ENCODE results near the gene DCAF6.

The DCAF6 gene

DNA sequence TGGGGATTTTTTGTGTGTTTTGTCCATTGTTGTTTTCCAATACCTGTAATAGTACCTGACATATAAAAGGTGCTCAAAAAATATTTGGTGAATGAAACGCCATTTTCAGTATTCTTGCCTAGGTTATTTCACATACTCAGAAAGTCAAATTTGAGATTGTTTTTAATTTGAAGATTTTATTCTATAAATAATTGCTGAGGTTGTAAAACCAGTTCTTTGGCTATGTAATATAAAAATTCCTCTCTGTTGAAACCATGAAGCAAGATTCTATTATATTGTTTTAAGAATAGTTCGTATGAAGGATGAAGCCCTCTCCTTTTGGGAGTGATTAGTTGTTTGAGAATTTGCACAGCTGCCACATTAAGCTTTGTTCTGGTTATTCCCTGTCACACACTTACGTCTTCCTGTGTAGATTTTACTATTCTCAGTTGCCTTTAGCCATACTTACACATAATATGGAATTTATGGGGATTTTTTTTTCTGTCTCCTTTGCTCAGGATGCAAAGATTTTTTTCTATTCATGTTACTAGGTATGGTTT is 60.6 kb downstream of the DCAF6 start:
- Histone ChIP-seq H3K4me3 (ENCODE audit: low read length) (no peak overlapping the region), H3K27me3 (replicated peaks; ENCODE audit: control insufficient read depth, insufficient read depth, low read length) (no peaks in the 10 kb centered on the region), H3K4me1 (ENCODE audit: control insufficient read depth, insufficient read depth, low read length) (peaks cover 9% of the 10 kb centered on the region), H3K9me3 (ENCODE audit: control insufficient read depth, low read length) (no peaks in the 10 kb centered on the region), H3K36me3 (ENCODE audit: control insufficient read depth, insufficient read depth, low read length, severe bottlenecking) (peaks cover 52% of the 10 kb centered on the region), H3K9ac (ENCODE audit: low read length) (no peak overlapping the region)
- DNase-seq (ENCODE audit: low read depth): no peak

DNA sequence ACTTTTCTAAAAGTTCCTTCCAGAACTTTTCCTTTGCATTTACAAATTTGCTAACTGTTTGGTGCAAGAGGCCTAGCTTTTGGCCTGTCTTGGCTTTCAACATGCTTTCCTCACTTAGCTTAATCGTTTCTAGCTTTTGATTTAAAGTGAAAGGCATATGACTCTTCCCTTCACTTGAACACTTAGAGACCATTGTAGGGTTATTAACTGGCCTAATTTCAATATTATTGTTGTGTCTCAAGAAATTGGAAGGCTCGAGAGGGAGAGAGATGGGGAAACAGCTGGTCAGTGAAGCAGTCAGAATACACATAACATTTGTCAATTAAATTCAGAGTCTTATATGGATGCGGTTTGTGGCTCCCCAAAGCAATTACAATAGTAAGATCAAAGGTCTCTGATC is 63.4 kb downstream of the DCAF6 start:
- H3K9me3 ChIP-seq (ENCODE audit: control insufficient read depth, low read length): no peaks in the 10 kb centered on the region
- H3K9ac ChIP-seq (ENCODE audit: low read length): no peak overlapping the region
- no peak overlapping the region for H3K4me3 ChIP-seq (ENCODE audit: low read length)
- peaks cover 52% of the 10 kb centered on the region for H3K36me3 ChIP-seq (ENCODE audit: control insufficient read depth, insufficient read depth, low read length, severe bottlenecking)
- no peak for DNase-seq (ENCODE audit: low read depth)
- peaks cover 9% of the 10 kb centered on the region for H3K4me1 ChIP-seq (ENCODE audit: control insufficient read depth, insufficient read depth, low read length)
- H3K27me3 ChIP-seq (replicated peaks; ENCODE audit: control insufficient read depth, insufficient read depth, low read length): no peaks in the 10 kb centered on the region

DNA sequence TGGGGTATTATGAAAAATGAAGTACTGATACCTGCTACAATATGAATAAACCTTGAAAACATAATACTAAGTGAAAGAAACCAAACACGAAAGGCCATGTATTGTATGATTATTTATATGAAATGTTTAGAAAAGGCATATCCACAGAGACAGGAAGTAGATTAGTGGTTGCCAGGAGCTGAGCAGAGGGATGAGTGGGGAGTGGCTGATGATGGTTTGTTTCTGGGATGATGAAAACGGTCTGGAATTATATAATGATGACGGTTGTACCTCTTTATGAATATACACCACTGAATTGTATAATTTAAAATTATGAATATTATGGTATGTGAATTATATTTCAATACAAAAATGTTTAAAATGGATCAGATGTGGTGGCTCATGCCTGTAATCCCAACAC is 64.2 kb downstream of the DCAF6 start:
- no peak overlapping the region for H3K9ac ChIP-seq (ENCODE audit: low read length)
- peaks cover 9% of the 10 kb centered on the region for H3K4me1 ChIP-seq (ENCODE audit: control insufficient read depth, insufficient read depth, low read length)
- no peaks in the 10 kb centered on the region for H3K27me3 ChIP-seq (replicated peaks; ENCODE audit: control insufficient read depth, insufficient read depth, low read length)
- DNase-seq (ENCODE audit: low read depth): no peak
- H3K9me3 ChIP-seq (ENCODE audit: control insufficient read depth, low read length): no peaks in the 10 kb centered on the region
- H3K4me3 ChIP-seq (ENCODE audit: low read length): no peak overlapping the region
- peaks cover 56% of the 10 kb centered on the region for H3K36me3 ChIP-seq (ENCODE audit: control insufficient read depth, insufficient read depth, low read length, severe bottlenecking)

DNA sequence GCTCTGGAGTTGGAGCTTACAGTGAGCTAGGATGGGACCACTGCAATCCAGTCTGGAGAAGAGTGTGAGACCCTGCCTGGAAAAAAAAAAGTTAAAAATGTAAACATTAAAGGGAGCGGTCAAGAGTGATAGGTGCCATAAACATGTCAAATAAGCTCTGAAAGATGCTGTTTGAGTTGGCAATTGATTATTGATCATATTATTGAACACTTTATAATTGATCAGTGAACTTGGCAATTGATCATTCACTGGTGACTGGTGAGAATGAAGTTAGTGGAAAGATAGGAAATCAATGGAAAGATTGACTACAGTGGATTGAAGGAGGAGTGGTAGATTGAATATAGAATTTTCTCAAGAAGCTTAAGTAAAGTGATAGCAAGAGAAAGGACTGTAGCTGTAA is 64.7 kb downstream of the DCAF6 start:
- H3K4me3 ChIP-seq (ENCODE audit: low read length): no peak overlapping the region
- no peak for DNase-seq (ENCODE audit: low read depth)
- no peak overlapping the region for H3K9ac ChIP-seq (ENCODE audit: low read length)
- H3K4me1 ChIP-seq (ENCODE audit: control insufficient read depth, insufficient read depth, low read length): peaks cover 9% of the 10 kb centered on the region
- H3K27me3 ChIP-seq (replicated peaks; ENCODE audit: control insufficient read depth, insufficient read depth, low read length): no peaks in the 10 kb centered on the region
- no peaks in the 10 kb centered on the region for H3K9me3 ChIP-seq (ENCODE audit: control insufficient read depth, low read length)
- H3K36me3 ChIP-seq (ENCODE audit: control insufficient read depth, insufficient read depth, low read length, severe bottlenecking): peaks cover 62% of the 10 kb centered on the region

DNA sequence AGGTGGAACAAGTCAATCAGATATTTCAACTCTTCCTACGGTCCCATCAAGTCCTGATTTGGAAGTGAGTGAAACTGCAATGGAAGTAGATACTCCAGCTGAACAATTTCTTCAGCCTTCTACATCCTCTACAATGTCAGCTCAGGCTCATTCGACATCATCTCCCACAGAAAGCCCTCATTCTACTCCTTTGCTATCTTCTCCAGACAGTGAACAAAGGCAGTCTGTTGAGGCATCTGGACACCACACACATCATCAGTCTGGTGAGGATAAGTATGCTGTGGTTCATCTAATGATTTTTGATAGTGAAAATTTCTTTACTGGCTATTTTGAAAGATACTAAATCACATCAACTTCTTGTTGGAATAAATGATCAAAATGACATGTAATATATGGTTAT is 68.0 kb downstream of the DCAF6 start:
- Histone ChIP-seq H3K9me3 (ENCODE audit: control insufficient read depth, low read length) (no peaks in the 10 kb centered on the region), H3K36me3 (ENCODE audit: control insufficient read depth, insufficient read depth, low read length, severe bottlenecking) (peaks cover 71% of the 10 kb centered on the region), H3K27me3 (replicated peaks; ENCODE audit: control insufficient read depth, insufficient read depth, low read length) (no peaks in the 10 kb centered on the region), H3K4me3 (ENCODE audit: low read length) (no peak overlapping the region), H3K4me1 (ENCODE audit: control insufficient read depth, insufficient read depth, low read length) (peaks cover 3% of the 10 kb centered on the region), H3K9ac (ENCODE audit: low read length) (no peak overlapping the region)
- no peak for DNase-seq (ENCODE audit: low read depth)

DNA sequence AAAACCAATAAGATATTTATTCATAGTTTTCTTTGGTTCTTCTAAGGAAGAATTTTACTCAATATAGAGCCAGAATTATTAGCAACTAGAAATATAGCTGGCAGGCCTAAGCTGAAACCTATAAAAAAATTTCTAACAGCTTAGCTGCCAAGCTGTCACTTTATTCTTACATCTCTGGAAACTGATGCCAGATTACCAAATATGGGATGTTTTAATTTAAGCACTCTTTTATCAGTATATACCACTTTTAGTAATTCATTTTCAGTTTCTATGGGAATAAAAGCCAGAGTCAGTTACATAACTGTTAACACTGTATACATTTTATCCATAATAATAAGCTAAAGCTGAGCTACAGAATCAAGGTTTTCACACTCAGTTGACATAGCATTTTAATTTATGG is 69.0 kb downstream of the DCAF6 start:
- no peak for DNase-seq (ENCODE audit: low read depth)
- Histone ChIP-seq H3K4me1 (ENCODE audit: control insufficient read depth, insufficient read depth, low read length) (no peaks in the 10 kb centered on the region), H3K27me3 (replicated peaks; ENCODE audit: control insufficient read depth, insufficient read depth, low read length) (no peaks in the 10 kb centered on the region), H3K36me3 (ENCODE audit: control insufficient read depth, insufficient read depth, low read length, severe bottlenecking) (peaks cover 76% of the 10 kb centered on the region), H3K9me3 (ENCODE audit: control insufficient read depth, low read length) (no peaks in the 10 kb centered on the region), H3K4me3 (ENCODE audit: low read length) (no peak overlapping the region), H3K9ac (ENCODE audit: low read length) (no peak overlapping the region)

DNA sequence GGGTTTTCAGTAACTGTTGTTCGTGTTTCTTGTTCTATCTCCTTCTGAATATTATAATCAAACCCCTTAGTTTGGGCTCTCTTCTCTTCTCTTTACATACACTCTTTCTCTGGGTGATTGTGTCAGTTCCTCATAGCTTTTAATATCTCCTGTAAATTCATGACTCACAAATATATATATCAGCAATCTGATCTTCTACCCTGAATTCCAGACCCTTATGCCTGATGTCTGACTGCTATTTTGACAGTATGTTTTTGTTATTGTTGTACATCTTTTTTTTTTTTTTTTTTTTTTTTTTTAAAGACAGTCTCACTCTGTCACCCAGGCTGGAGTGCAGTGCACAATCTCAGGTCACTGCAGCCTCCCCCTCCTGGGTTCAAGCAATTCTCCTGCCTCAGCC is 71.2 kb downstream of the DCAF6 start:
- Histone ChIP-seq H3K36me3 (ENCODE audit: control insufficient read depth, insufficient read depth, low read length, severe bottlenecking) (peaks cover 73% of the 10 kb centered on the region), H3K9me3 (ENCODE audit: control insufficient read depth, low read length) (no peaks in the 10 kb centered on the region), H3K4me3 (ENCODE audit: low read length) (no peak overlapping the region), H3K4me1 (ENCODE audit: control insufficient read depth, insufficient read depth, low read length) (no peaks in the 10 kb centered on the region), H3K27me3 (replicated peaks; ENCODE audit: control insufficient read depth, insufficient read depth, low read length) (no peaks in the 10 kb centered on the region), H3K9ac (ENCODE audit: low read length) (no peak overlapping the region)
- DNase-seq (ENCODE audit: low read depth): no peak

DNA sequence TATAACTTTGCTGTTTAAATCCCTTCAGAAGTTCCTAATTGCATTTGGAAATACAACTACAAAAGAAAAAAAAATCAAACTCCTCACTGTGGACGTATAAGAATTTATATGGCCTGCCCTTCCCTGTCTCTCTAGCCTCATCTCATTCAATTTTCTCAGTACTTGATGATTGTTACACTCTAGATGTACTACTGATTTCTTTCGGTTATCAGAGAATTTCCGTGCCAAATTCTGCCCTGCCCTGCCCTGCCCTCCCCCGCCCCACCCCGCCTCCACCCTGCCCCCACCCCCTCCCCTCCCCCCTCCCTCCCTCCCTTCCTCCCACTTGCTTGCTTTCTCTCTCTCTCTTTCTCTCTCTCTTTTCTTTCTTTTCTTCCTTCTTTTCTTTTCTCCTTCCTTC is 72.1 kb downstream of the DCAF6 start:
- DNase-seq (ENCODE audit: low read depth): no peak
- peaks cover 73% of the 10 kb centered on the region for H3K36me3 ChIP-seq (ENCODE audit: control insufficient read depth, insufficient read depth, low read length, severe bottlenecking)
- no peaks in the 10 kb centered on the region for H3K27me3 ChIP-seq (replicated peaks; ENCODE audit: control insufficient read depth, insufficient read depth, low read length)
- H3K9ac ChIP-seq (ENCODE audit: low read length): no peak overlapping the region
- H3K9me3 ChIP-seq (ENCODE audit: control insufficient read depth, low read length): no peaks in the 10 kb centered on the region
- no peak overlapping the region for H3K4me3 ChIP-seq (ENCODE audit: low read length)
- no peaks in the 10 kb centered on the region for H3K4me1 ChIP-seq (ENCODE audit: control insufficient read depth, insufficient read depth, low read length)

DNA sequence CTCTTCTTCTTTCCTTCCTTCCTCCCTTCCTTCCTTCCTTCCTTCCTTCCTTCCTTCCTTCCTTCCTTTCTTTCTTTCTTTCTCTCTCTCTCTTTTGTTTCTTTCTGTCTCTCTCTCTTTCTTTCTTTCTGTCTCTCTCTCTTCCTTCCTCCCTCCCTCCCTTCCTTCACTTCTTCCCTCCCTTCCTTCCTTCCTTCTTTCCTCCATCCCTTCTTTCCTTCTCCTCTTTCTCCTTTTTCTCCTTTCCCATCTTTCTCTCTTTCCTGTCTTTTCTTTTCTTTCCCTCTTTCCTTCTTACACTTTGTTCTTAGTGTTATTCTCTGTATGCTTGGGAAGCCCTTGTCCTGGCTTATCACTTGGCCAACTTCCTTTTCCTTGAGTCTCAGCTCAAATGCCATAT is 72.8 kb downstream of the DCAF6 start:
- Histone ChIP-seq H3K9ac (ENCODE audit: low read length) (no peak overlapping the region), H3K36me3 (ENCODE audit: control insufficient read depth, insufficient read depth, low read length, severe bottlenecking) (peaks cover 73% of the 10 kb centered on the region), H3K27me3 (replicated peaks; ENCODE audit: control insufficient read depth, insufficient read depth, low read length) (no peaks in the 10 kb centered on the region), H3K4me3 (ENCODE audit: low read length) (no peak overlapping the region), H3K4me1 (ENCODE audit: control insufficient read depth, insufficient read depth, low read length) (no peaks in the 10 kb centered on the region), H3K9me3 (ENCODE audit: control insufficient read depth, low read length) (no peaks in the 10 kb centered on the region)
- DNase-seq (ENCODE audit: low read depth): no peak

DNA sequence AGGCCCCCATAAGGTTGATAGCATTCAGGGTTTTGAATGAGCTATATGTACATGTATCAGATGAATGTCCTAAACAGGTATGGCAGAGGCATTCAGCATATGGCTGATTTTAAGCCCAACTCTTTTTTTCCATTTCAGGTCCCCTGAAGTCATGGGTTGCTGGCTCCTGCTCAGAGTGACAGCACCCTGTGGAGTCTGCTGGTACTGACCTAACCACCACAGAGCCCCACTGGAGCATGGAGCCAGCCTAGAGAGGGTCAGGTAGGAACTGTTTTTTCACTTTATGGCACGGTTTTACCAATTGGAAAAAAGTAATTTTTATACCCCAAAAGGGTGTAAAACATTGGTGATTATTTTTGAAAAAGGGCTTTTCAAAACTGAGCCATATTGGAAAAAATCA is 82.9 kb downstream of the DCAF6 start:
- peaks cover 77% of the 10 kb centered on the region for H3K36me3 ChIP-seq (ENCODE audit: control insufficient read depth, insufficient read depth, low read length, severe bottlenecking)
- no peak overlapping the region for H3K4me3 ChIP-seq (ENCODE audit: low read length)
- no peak overlapping the region for H3K9ac ChIP-seq (ENCODE audit: low read length)
- H3K4me1 ChIP-seq (ENCODE audit: control insufficient read depth, insufficient read depth, low read length): peaks cover 13% of the 10 kb centered on the region
- DNase-seq (ENCODE audit: low read depth): no peak
- no peaks in the 10 kb centered on the region for H3K9me3 ChIP-seq (ENCODE audit: control insufficient read depth, low read length)
- H3K27me3 ChIP-seq (replicated peaks; ENCODE audit: control insufficient read depth, insufficient read depth, low read length): no peaks in the 10 kb centered on the region

DNA sequence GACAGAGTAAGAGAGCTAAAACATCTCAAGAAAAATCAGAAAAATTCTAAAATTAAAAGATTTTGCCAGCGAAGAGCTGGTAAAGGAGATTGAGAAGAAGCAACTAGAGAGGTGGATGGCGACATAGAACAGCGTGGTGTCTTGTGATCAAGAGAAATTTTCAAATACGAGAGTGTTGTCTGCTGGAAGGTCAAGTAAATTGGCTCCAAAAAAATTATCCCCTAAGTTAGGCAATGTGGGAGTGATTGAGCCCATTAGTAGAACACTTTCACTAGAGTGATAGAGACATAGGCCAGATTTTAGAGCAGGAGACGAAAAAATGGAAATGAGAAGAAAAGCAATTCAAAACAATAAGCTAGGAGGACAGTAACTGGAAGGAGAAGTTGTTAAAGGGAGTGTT is 94.7 kb downstream of the DCAF6 start:
- no peak for DNase-seq (ENCODE audit: low read depth)
- H3K36me3 ChIP-seq (ENCODE audit: control insufficient read depth, insufficient read depth, low read length, severe bottlenecking): peaks cover 55% of the 10 kb centered on the region
- no peaks in the 10 kb centered on the region for H3K9me3 ChIP-seq (ENCODE audit: control insufficient read depth, low read length)
- H3K9ac ChIP-seq (ENCODE audit: low read length): no peak overlapping the region
- H3K4me1 ChIP-seq (ENCODE audit: control insufficient read depth, insufficient read depth, low read length): no peaks in the 10 kb centered on the region
- H3K4me3 ChIP-seq (ENCODE audit: low read length): no peak overlapping the region
- H3K27me3 ChIP-seq (replicated peaks; ENCODE audit: control insufficient read depth, insufficient read depth, low read length): no peaks in the 10 kb centered on the region

DNA sequence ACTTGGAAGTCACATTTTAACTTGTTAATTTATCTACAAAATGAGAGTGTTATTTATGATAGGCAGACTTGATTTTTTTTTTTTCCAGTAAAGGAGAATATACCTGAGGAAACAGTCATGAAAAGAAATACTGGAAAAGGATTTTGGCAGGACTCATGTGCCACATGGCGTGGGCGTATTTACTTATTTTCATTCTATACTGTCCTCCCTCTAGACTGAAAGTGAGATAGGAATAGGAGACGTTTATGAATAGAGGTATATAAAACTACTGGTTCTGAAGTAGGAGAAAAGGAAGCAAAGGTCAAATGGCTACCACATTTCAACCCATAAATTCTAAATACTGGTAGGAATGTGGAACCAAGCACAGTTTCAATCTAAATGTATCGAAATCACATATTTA is 95.1 kb downstream of the DCAF6 start:
- H3K27me3 ChIP-seq (replicated peaks; ENCODE audit: control insufficient read depth, insufficient read depth, low read length): no peaks in the 10 kb centered on the region
- no peak for DNase-seq (ENCODE audit: low read depth)
- H3K9me3 ChIP-seq (ENCODE audit: control insufficient read depth, low read length): no peaks in the 10 kb centered on the region
- H3K4me3 ChIP-seq (ENCODE audit: low read length): no peak overlapping the region
- H3K36me3 ChIP-seq (ENCODE audit: control insufficient read depth, insufficient read depth, low read length, severe bottlenecking): peaks cover 50% of the 10 kb centered on the region
- H3K9ac ChIP-seq (ENCODE audit: low read length): no peak overlapping the region
- no peaks in the 10 kb centered on the region for H3K4me1 ChIP-seq (ENCODE audit: control insufficient read depth, insufficient read depth, low read length)

Measured in adipocyte (in vitro differentiated cells).